ENCODE results near the gene PGBD1. TPM values are rescaled to one million over a fixed set of nuclear protein-coding genes. Genes with fewer than 3 reads are reported as not detected.
"Not testable (repeated sequence)": the region's sequence is repeated elsewhere in the genome, so short reads cannot be mapped to it uniquely, and the experiment has no call there.

Gene PGBD1
- total and polyA plus RNA-seq, 10 of the 15 experiments (the other 5 are each of a cell fraction or from before 2014, with no cell fraction given), result 1.9 to 4.9 (median 3.8) TPM

- no peak for TF ChIP-seq GABPA (IDR thresholded peaks at IDR 0.05; ENCODE audit: low read depth)
- no peak for TF ChIP-seq HSF1 (IDR thresholded peaks at IDR 0.05; ENCODE audit: low read depth, low read length)
- TF ChIP-seq KAT2A (conservative IDR thresholded peaks at IDR 0.05; ENCODE audit: control insufficient read depth, low read depth, low read length), result no peak
- no peak for TF ChIP-seq TCF7 (IDR thresholded peaks at IDR 0.05; ENCODE audit: borderline replicate concordance)
- no peak for TF ChIP-seq ATF2 (IDR thresholded peaks at IDR 0.05; ENCODE audit: low read length)
- TF ChIP-seq EED (IDR thresholded peaks at IDR 0.05; ENCODE audit: low read depth), result no peak
Measured at GRCh38 chr6:28312939-28313338, 31.6 kb downstream of the PGBD1 start (continued).

- RAD21 ChIA-PET (ENCODE audit: unreplicated experiment), result no interaction called here
- Histone ChIP-seq H3K4me3 (no peak overlapping the region), H3K4me2 (ENCODE audit: control insufficient read depth, insufficient read depth) (no peak overlapping the region), H3K27me3 (replicated peaks in 1 of 2; ENCODE audit: control insufficient read depth in 2 of 2, insufficient read depth in 2 of 2, low read length in 1 of 2) (no peaks in the 10 kb centered on the region), H3K9me3 (replicated peaks; ENCODE audit: control insufficient read depth, insufficient read depth, low read length) (no peaks in the 10 kb centered on the region), H3K4me1 (ENCODE audit: control insufficient read depth, insufficient read depth, low read length) (no peaks in the 10 kb centered on the region; the same call in 1 of the 2 replicates), H3K79me2 (ENCODE audit: control insufficient read depth, insufficient read depth, low read length) (no peaks in the 10 kb centered on the region), H4K20me1 (ENCODE audit: control insufficient read depth, insufficient read depth) (no peaks in the 10 kb centered on the region), H3K36me3 (ENCODE audit: control insufficient read depth in 2 of 2, insufficient read depth in 2 of 2, low read length in 1 of 2) (no peaks in the 10 kb centered on the region), H3K9ac (ENCODE audit: control insufficient read depth, insufficient read depth, low read length) (no peak overlapping the region), H3K27ac (ENCODE audit: control insufficient read depth, insufficient read depth) (no peak overlapping the region), H2AFZ (ENCODE audit: control insufficient read depth, low read depth, low read length) (no peak overlapping the region)
- POLR2A ChIA-PET, result no interaction called here
- no TSS peak for BruUV-seq (replicated peaks)
- TF ChIP-seq CHD1 (IDR thresholded peaks at IDR 0.05; ENCODE audit: low read depth, low read length) (no peak), HSF1 (IDR thresholded peaks at IDR 0.05; ENCODE audit: low read depth, low read length) (no peak), NFYA (IDR thresholded peaks at IDR 0.05; ENCODE audit: borderline replicate concordance, low read depth, low read length) (no peak)
- in situ Hi-C loops (cut with MboI) (no loop called here), intact Hi-C loops (cut with micrococcal nuclease; ENCODE audit: unreplicated experiment) (no loop called here)
- DNase-seq (ENCODE audit: low read depth, low spot score), result no peak
- WGBS (ENCODE audit: insufficient coverage, insufficient replicate concordance, low lambda C conversion rate, missing lambda C conversion rate), result 43% methylated on average over 3 of the region's 3 CpGs
- SMC1A ChIA-PET (ENCODE audit: uncharacterized antibody, unreplicated experiment), result no interaction called here
- no peak for FAIRE-seq
- CTCF ChIA-PET, result no interaction called here
- ATAC-seq, result no peak
Measured at GRCh38 chr6:28315628-28316027, 34.3 kb downstream of the PGBD1 start.

GRCh38 chr6:28317866-28318265 lies 36.5 kb downstream of the PGBD1 start:
- H4K20me1 ChIP-seq (ENCODE audit: control insufficient read depth, insufficient read depth); FAIRE-seq; H3K27ac ChIP-seq (ENCODE audit: control insufficient read depth, insufficient read depth); intact Hi-C loops (cut with micrococcal nuclease; ENCODE audit: unreplicated experiment); POLR2A ChIA-PET; RAD21 ChIA-PET (ENCODE audit: unreplicated experiment); SMC1A ChIA-PET (ENCODE audit: uncharacterized antibody, unreplicated experiment); ATAC-seq; H3K9ac ChIP-seq (ENCODE audit: control insufficient read depth, insufficient read depth, low read length); H3K9me3 ChIP-seq (replicated peaks; ENCODE audit: control insufficient read depth, insufficient read depth, low read length); H2AFZ ChIP-seq (ENCODE audit: control insufficient read depth, low read depth, low read length); H3K79me2 ChIP-seq (ENCODE audit: control insufficient read depth, insufficient read depth, low read length); H3K36me3 ChIP-seq (ENCODE audit: control insufficient read depth in 2 of 2, insufficient read depth in 2 of 2, low read length in 1 of 2); in situ Hi-C loops (cut with MboI); BruUV-seq (replicated peaks); H3K4me2 ChIP-seq (ENCODE audit: control insufficient read depth, insufficient read depth); H3K27me3 ChIP-seq (replicated peaks in 1 of 2; ENCODE audit: control insufficient read depth in 2 of 2, insufficient read depth in 2 of 2, low read length in 1 of 2); H3K4me1 ChIP-seq (ENCODE audit: control insufficient read depth, insufficient read depth, low read length); H3K4me3 ChIP-seq; DNase-seq (ENCODE audit: low read depth, low spot score): not testable (repeated sequence)
- CTCF ChIA-PET, result interaction anchor here (1.2 kb wide), 1 partner anchor 108 kb away, joined by 3 read pairs; no protein-coding TSS in a partner anchor
- WGBS (ENCODE audit: insufficient coverage, insufficient replicate concordance, low lambda C conversion rate, missing lambda C conversion rate), result 77% methylated on average over 8 of the region's 8 CpGs
